OCI-LY1 (cell line): ENCODE measurements around the gene CD93.

Experiments
- H2AFZ ChIP-seq: fragments of 200-600 bp; sonication (generic), shearing (Covaris generic); 2 replicates; pipeline ENCODE4 v1.6.0; 2014; ENCODE audit warnings: antibody characterized with exemption, mild to moderate bottlenecking, low read length
- H3F3A ChIP-seq: fragments of 200-600 bp; sonication (generic), shearing (Covaris generic); 2 replicates; pipeline ENCODE4 v1.6.0; 2014; ENCODE audit warnings: mild to moderate bottlenecking, antibody characterized with exemption, low read length, moderate library complexity; ENCODE audit not compliant: insufficient read depth
- H3K27ac ChIP-seq: fragments of 200-600 bp; sonication (generic); 2 replicates; pipeline ENCODE4 v1.5.1; 2014; ENCODE audit warnings: low read length, mixed run types, mild to moderate bottlenecking, low read depth; ENCODE audit not compliant: poor library complexity, severe bottlenecking
- H3K27me3 ChIP-seq: fragments of 200-600 bp; sonication (generic); 2 replicates; pipeline ENCODE4 v1.6.0; 2014; ENCODE audit warnings: antibody characterized with exemption, mild to moderate bottlenecking, low read length, moderate library complexity; ENCODE audit not compliant: insufficient read depth
- H3K36me3 ChIP-seq: fragments of 200-600 bp; sonication (generic); 2 replicates; pipeline ENCODE4 v1.6.1; 2014; ENCODE audit warnings: mild to moderate bottlenecking, antibody characterized with exemption, low read length, moderate library complexity, mixed read lengths; ENCODE audit not compliant: insufficient read depth
- H3K4me1 ChIP-seq: fragments of 200-600 bp; sonication (generic); 2 replicates; pipeline ENCODE4 v1.5.1; 2014; ENCODE audit warnings: mild to moderate bottlenecking, low read length, moderate library complexity; ENCODE audit not compliant: insufficient read depth, severe bottlenecking
- H3K4me2 ChIP-seq: fragments of 200-600 bp; sonication (generic), shearing (Covaris generic); 2 replicates; pipeline ENCODE4 v1.6.1; 2014; ENCODE audit warnings: low read length
- H3K4me3 ChIP-seq: fragments of 200-600 bp; sonication (generic); 2 replicates; pipeline ENCODE4 v1.5.1; 2014; ENCODE audit warnings: low read length, low read depth, mild to moderate bottlenecking, mixed read lengths; ENCODE audit not compliant: poor library complexity, severe bottlenecking
- H3K79me2 ChIP-seq: fragments of 200-600 bp; shearing (Covaris generic); 2 replicates; pipeline ENCODE4 v1.6.1; 2016; ENCODE audit warnings: mixed run types, low read length, mixed read lengths; ENCODE audit not compliant: insufficient read depth
- H3K9ac ChIP-seq: fragments of 200-600 bp; sonication (generic), shearing (Covaris generic); 2 replicates; pipeline ENCODE4 v1.6.1; 2014; ENCODE audit warnings: mild to moderate bottlenecking, low read length, mixed read lengths
- H3K9me2 ChIP-seq: fragments of 200-600 bp; sonication (generic), shearing (Covaris generic); 2 replicates; pipeline ENCODE4 v1.6.1; 2014; ENCODE audit warnings: low read depth, mild to moderate bottlenecking, low read length, mixed read lengths
- H3K9me3 ChIP-seq: fragments of 200-600 bp; shearing (Covaris generic); 2 replicates; pipeline ENCODE4 v1.6.1; 2014; ENCODE audit warnings: low read length, mixed read lengths
- H4K20me1 ChIP-seq: fragments of 200-600 bp; sonication (generic), shearing (Covaris generic); 2 replicates; pipeline ENCODE4 v1.6.0; 2016; ENCODE audit warnings: mild to moderate bottlenecking, low read length; ENCODE audit not compliant: insufficient read depth
- CTCF ChIP-seq: fragments of 200-600 bp; sonication (generic), shearing (Covaris generic); IDR thresholded peaks from 2 replicates; pipeline ENCODE4 v1.5.1; 2017; ENCODE audit warnings: mild to moderate bottlenecking, antibody characterized with exemption, low read length, moderate library complexity, mixed read lengths
- EZH2 ChIP-seq: fragments of 200-600 bp; sonication (generic), shearing (Covaris generic); IDR thresholded peaks from 2 replicates; pipeline ENCODE4 v1.8.0; 2017; ENCODE audit warnings: borderline replicate concordance, mixed run types, mild to moderate bottlenecking, antibody characterized with exemption, low read length, moderate library complexity, mixed read lengths

Gene CD93

GRCh38 chr20:23100720-23101107, 14.6 kb upstream of the CD93 start:
- Histone ChIP-seq H4K20me1 (no peaks in the 10 kb centered on the region), H3K79me2 (no peaks in the 10 kb centered on the region), H3K4me3 (no peak overlapping the region), H3F3A (no peaks in the 10 kb centered on the region), H3K4me1 (no peaks in the 10 kb centered on the region), H3K9ac (no peak overlapping the region), H3K9me3 (no peaks in the 10 kb centered on the region), H3K27ac (no peak overlapping the region), H3K9me2 (no peaks in the 10 kb centered on the region), H3K27me3 (peaks cover 5% of the 10 kb centered on the region; the same call in 1 of the 2 replicates), H2AFZ (no peak overlapping the region), H3K4me2 (no peak overlapping the region), H3K36me3 (no peaks in the 10 kb centered on the region)
- no peak for TF ChIP-seq CTCF
- no peak for TF ChIP-seq EZH2

GRCh38 chr20:23099791-23100719, 13.9 kb upstream of the CD93 start:
- Histone ChIP-seq H2AFZ (no peak overlapping the region), H3K9ac (no peak overlapping the region), H3K36me3 (no peaks in the 10 kb centered on the region), H3K9me2 (no peaks in the 10 kb centered on the region), H3F3A (no peaks in the 10 kb centered on the region), H3K9me3 (no peaks in the 10 kb centered on the region), H3K79me2 (no peaks in the 10 kb centered on the region), H3K4me1 (no peaks in the 10 kb centered on the region), H3K4me3 (no peak overlapping the region), H3K4me2 (no peak overlapping the region), H3K27me3 (peaks cover 5% of the 10 kb centered on the region; the same call in 1 of the 2 replicates), H4K20me1 (no peaks in the 10 kb centered on the region), H3K27ac (no peak overlapping the region)
- TF ChIP-seq CTCF = no peak
- no peak for TF ChIP-seq EZH2

GRCh38 chr20:23097636-23098580, 11.8 kb upstream of the CD93 start:
- Histone ChIP-seq H3K4me3 (no peak overlapping the region), H3F3A (no peaks in the 10 kb centered on the region), H3K4me1 (no peaks in the 10 kb centered on the region), H3K9me3 (no peaks in the 10 kb centered on the region), H3K9ac (no peak overlapping the region), H4K20me1 (no peaks in the 10 kb centered on the region), H2AFZ (no peak overlapping the region), H3K27ac (no peak overlapping the region), H3K9me2 (no peaks in the 10 kb centered on the region), H3K79me2 (no peaks in the 10 kb centered on the region), H3K27me3 (no peaks in the 10 kb centered on the region; the same call in 1 of the 2 replicates), H3K36me3 (no peaks in the 10 kb centered on the region), H3K4me2 (no peak overlapping the region)
- TF ChIP-seq EZH2 (no peak), CTCF (no peak)
